Measurements from ENCODE around the gene CNST. TPM values are rescaled to one million over a fixed set of nuclear protein-coding genes. Genes with fewer than 3 reads are reported as not detected.

The CNST gene
- total RNA-seq, 4 donors from 2014 or later = 38.8 to 49.5 (median 41.7) TPM

GRCh38 chr1:246678816-246679793 is 112.8 kb downstream of the CNST start:
- Histone ChIP-seq H3K27ac (no peak overlapping the region), H3K9me3 (no peaks in the 10 kb centered on the region), H3K36me3 (no peaks in the 10 kb centered on the region), H3K4me3 (replicated peaks in 1 of 3) (no peak overlapping the region), H3K4me1 (no peaks in the 10 kb centered on the region), H3K27me3 (no peaks in the 10 kb centered on the region)
- peak; percentile 23 to 37 for DNase-seq
- WGBS, 2 donors = 54% methylated on average over 18 of the region's 18 CpGs
- TF ChIP-seq POLR2A (IDR thresholded peaks at IDR 0.05) = no peak
- TF ChIP-seq CTCF (IDR thresholded peaks at IDR 0.05) = no peak
- intact Hi-C loops (cut with DNase I) = no loop called here

- TF ChIP-seq CTCF (IDR thresholded peaks at IDR 0.05) = no peak
- no peak for TF ChIP-seq POLR2A (IDR thresholded peaks at IDR 0.05)
- Histone ChIP-seq H3K27me3 (no peaks in the 10 kb centered on the region), H3K36me3 (no peaks in the 10 kb centered on the region), H3K9me3 (no peaks in the 10 kb centered on the region), H3K4me3 (replicated peaks in 1 of 3) (no peak overlapping the region), H3K27ac (no peak overlapping the region), H3K4me1 (no peaks in the 10 kb centered on the region)
- intact Hi-C loops (cut with DNase I) = no loop called here
- no peak for DNase-seq
- WGBS, 2 donors = 56 to 82% methylated on average over 1 of the region's 1 CpG
Observed at GRCh38 chr1:246679794-246680177, 113.5 kb downstream of the CNST start.

GRCh38 chr1:246680190-246680589 is 113.9 kb downstream of the CNST start:
- no peak for DNase-seq
- Histone ChIP-seq H3K27me3 (no peaks in the 10 kb centered on the region), H3K27ac (no peak overlapping the region), H3K9me3 (no peaks in the 10 kb centered on the region), H3K4me1 (no peaks in the 10 kb centered on the region), H3K36me3 (no peaks in the 10 kb centered on the region), H3K4me3 (replicated peaks in 1 of 3) (no peak overlapping the region)
- intact Hi-C loops (cut with DNase I) = no loop called here
- TF ChIP-seq POLR2A (IDR thresholded peaks at IDR 0.05) (no peak), CTCF (IDR thresholded peaks at IDR 0.05) (no peak)
- 73 to 74% methylated on average over 8 of the region's 8 CpGs for WGBS, 2 donors

GRCh38 chr1:246680696-246681130 is 114.5 kb downstream of the CNST start:
- intact Hi-C loops (cut with DNase I) = no loop called here
- no peaks in the 10 kb centered on the region for H3K4me1 ChIP-seq
- H3K36me3 ChIP-seq = no peaks in the 10 kb centered on the region
- 88 to 92% methylated on average over 10 of the region's 10 CpGs for WGBS, 2 donors
- no peaks in the 10 kb centered on the region for H3K27me3 ChIP-seq
- H3K27ac ChIP-seq = no peak overlapping the region
- H3K4me3 ChIP-seq (replicated peaks in 1 of 3) = no peak overlapping the region
- TF ChIP-seq POLR2A (IDR thresholded peaks at IDR 0.05) (no peak), CTCF (IDR thresholded peaks at IDR 0.05) (no peak)
- DNase-seq = no peak
- no peaks in the 10 kb centered on the region for H3K9me3 ChIP-seq
